Adipose tissue (tissue), 3 donors: Measurements from ENCODE around the gene PAGE1. TPM values are rescaled to one million over a fixed set of nuclear protein-coding genes. Genes with fewer than 3 reads are reported as not detected.
"Not testable (repeated sequence)": the region's sequence is repeated elsewhere in the genome, so short reads cannot be mapped to it uniquely, and the experiment has no call there.

Experiments
- H3K27ac ChIP-seq: one replicate; pipeline ENCODE4 v1.5.1; 2013; ENCODE audit warnings: low read depth, low read length
- WGBS, 3 donors: extraction: QIAGEN DNeasy Blood & Tissue Kit; methylation state at CpG; one replicate each; pipeline ENCODE4 v1.1.7; 2013; 5-methylcytosine and 5-hydroxymethylcytosine counted together
- polyA plus RNA-seq, 3 donors: library from polyadenylated mRNA; stranded (reverse); fragments of 200-250 nt; gene quantifications; one replicate each; pipeline ENCODE4 v1.2.3, GENCODE V29; 2013
- donor health status: healthy with polysubstance abuse.
- donor health status: Bipolar disorder and iron deficiency.
- donor health status: healthy.

Gene PAGE1
- polyA plus RNA-seq, result not detected

- H3K27ac ChIP-seq, result no peak within 1 kb of the TSS
- 86 to 93% (median 88%) methylated on average over 22 to 38 of the region's 38 CpGs for WGBS, 3 donors
These were observed at the start of gene PAGE1 for GRCh38 chrX:49695276-49696180. TSS of gene PAGE1 (minus strand) at chrX:49695984. CDS start at chrX:49694770, 1,214 bp downstream.

DNA sequence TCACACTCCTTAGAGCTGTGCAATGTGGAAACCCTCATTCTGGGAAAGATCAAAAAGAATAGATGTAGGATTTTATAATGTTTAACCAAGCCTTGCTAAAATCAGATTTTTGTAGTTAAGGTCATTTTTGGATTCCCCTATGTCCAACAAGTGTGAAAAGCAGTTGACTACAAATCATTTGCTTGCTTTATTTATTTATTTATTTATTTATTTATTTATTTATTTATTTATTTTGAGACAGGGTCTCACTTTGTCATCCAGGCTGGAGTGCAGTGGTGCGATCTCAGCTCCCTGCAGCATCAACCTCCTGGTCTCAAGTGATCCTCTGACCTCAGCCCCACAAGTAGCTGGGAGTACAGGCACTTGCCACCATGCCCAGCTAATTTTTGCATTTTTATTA, 45.7 kb upstream of the PAGE1 start:
- 83 to 100% (median 90%) methylated on average over 1 of the region's 1 CpG for WGBS, 3 donors
- not testable (repeated sequence) for H3K27ac ChIP-seq

- WGBS, 3 donors, result 79 to 91% (median 80%) methylated on average over 8 to 9 of the region's 9 CpGs
- no peak overlapping the region for H3K27ac ChIP-seq
These were observed 32.1 kb upstream of the PAGE1 start for GRCh38 chrX:49727847-49728246.

DNA sequence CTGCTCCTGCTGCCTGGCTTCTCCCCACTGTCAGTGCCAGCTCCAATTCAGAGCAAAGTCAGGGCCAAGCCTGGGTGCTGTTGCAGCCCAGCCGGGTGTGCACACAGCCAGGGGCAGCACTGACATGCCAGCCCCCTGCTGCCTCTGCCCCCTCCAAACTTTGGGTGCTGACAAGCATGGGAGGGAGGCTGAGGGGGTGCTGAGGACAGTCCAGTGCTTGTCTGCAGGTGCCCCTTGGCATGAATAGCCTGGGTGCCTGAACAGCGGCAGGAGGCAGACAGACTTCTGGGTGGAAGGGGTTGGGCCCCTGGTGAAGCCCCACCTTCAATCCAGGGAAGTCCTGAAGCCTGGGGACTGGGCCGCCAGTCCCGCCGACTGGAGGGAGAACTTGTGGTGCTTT, 31.2 kb upstream of the PAGE1 start:
- H3K27ac ChIP-seq, result no peak overlapping the region
- 82 to 92% (median 92%) methylated on average over 4 to 5 of the region's 5 CpGs for WGBS, 3 donors

DNA sequence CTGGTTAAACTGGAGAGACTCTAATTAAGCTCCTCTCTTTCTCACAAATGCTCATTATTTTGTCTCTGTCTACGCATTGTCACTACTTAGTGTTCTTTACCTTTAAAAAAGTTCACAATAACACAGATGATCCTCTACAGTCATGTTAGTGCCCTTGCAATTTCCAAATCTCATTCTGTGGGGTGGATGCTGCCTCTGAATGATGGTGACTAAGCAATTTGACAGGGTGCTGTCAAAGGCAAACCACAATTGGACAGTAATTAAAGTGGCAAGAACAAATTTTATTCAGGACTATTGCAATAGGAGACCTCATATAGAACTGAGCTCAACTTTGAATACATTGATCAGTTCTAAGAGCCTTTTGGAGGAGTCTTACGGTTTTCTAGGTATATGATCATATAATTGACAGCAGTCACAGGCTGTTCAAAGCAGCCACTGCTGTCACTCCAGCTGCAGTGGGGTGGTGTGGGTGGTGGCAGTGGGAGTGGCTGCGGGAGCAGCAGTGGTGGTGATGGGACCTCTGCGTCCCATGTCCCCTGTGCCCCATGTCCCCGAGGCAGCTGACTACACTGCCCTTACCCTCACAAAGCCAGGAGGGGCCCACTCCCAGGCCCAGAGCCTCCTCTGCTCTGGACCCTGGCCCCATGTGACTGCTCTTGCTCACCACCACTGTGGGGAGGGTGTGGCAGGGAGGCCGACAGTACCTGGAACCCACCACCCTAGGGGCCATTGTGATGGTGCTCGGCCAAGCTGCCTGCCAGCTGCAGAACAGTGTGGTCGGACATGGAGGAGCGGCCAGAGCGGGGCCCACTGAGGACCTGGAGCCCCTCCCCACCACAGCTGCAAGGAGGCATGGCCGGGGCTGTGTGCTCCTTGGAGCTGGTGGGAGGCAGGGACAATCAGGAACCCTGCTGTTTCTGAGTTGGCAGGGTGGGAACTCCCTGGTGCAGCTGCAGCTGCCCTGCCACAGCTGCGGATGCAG, 30.4 kb upstream of the PAGE1 start:
- H3K27ac ChIP-seq, result no peak overlapping the region
- WGBS, 3 donors, result 81 to 90% (median 84%) methylated on average over 7 to 12 of the region's 12 CpGs

DNA sequence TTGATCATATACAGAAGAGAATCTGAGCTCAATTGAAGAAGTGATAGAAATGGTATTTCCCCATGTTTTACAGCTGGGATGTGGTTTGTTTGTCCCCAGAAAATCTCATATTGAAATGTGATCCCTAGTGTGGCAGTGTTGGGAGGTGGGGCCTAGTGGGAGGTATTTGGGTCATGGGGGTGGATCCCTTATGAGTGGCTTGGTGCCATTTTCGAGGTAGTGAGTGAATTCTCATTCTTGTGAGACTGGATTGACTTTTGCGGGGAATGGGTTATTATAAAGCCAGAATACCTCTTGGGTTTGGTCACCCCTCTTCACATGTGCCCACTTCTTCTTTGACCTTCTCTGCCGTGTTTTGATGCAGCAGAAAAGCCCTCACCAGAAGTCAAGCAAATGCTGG, 29.6 kb upstream of the PAGE1 start:
- H3K27ac ChIP-seq, result no peak overlapping the region
- WGBS, 3 donors, result 67 to 83% (median 74%) methylated on average over 3 of the region's 3 CpGs

- H3K27ac ChIP-seq, result not testable (repeated sequence)
- 49 to 69% (median 66%) methylated on average over 2 of the region's 2 CpGs for WGBS, 3 donors
These were observed 24.3 kb upstream of the PAGE1 start for GRCh38 chrX:49720106-49720505.

DNA sequence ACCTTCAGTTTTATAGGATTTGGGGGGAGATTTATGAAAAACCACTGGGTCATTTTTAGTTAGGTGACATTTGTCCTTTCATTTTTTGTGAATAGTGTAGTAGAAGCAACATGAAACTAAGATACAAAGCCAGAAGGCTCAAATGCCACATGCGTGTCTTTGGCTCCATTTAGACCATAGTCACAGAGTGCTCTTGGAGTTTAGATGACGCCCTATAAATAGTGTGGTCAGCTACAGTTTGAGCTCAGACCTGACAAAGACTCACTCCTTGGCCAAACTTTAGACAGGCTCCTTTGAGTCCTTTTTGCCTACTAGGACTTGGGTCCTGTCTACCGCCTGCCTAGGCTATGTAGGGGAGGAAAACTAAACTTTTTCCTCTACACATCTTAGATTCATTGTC, 16.8 kb upstream of the PAGE1 start:
- no peak overlapping the region for H3K27ac ChIP-seq
- WGBS, 3 donors, result 72 to 95% (median 87%) methylated on average over 3 of the region's 3 CpGs

GRCh38 chrX:49710744-49711319, 15.0 kb upstream of the PAGE1 start:
- no peak overlapping the region for H3K27ac ChIP-seq
- WGBS, 3 donors, result 64 to 94% (median 86%) methylated on average over 1 of the region's 1 CpG

DNA sequence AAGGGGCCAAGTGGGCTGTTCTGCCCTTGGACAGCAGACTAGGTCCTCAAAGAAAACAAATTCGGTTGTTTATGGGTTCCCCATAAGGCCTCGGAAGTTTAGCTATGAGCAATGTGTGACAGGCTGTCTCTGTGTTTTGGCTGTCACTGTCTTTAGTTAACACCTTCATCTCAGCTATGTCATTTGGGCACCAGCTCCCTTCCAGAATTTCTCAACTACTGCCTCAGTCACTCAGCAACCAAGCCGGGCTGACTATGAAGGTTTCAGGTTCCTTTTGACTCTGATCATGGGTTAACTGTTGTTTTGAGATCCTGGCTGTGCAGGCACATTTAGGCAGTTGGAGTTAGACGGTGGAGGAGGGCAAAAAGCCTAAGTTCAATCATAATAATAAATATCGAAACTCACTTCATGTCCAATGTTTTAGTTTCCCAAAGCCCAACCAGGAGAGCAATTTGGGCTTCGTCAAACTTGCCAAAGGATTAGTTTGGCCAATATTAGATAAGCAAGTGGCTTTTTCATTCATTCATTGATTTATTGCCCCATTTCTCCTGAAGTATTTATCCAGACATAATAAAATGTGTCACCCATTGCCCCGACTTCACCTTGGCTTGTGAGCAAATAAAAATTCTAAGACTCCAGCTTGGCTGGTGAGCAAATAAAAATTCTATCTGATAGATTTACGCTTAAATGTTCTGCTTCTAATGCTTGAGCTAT, 9.1 kb upstream of the PAGE1 start:
- 45 to 50% (median 49%) methylated on average over 8 of the region's 8 CpGs for WGBS, 3 donors
- H3K27ac ChIP-seq, result no peak overlapping the region

- H3K27ac ChIP-seq, result no peak overlapping the region
- WGBS, 3 donors, result 42 to 51% (median 51%) methylated on average over 5 of the region's 5 CpGs
These were observed 6.1 kb upstream of the PAGE1 start for GRCh38 chrX:49701933-49702332.

- H3K27ac ChIP-seq, result no peak overlapping the region
These were observed 5.5 kb upstream of the PAGE1 start for GRCh38 chrX:49701323-49701722.

DNA sequence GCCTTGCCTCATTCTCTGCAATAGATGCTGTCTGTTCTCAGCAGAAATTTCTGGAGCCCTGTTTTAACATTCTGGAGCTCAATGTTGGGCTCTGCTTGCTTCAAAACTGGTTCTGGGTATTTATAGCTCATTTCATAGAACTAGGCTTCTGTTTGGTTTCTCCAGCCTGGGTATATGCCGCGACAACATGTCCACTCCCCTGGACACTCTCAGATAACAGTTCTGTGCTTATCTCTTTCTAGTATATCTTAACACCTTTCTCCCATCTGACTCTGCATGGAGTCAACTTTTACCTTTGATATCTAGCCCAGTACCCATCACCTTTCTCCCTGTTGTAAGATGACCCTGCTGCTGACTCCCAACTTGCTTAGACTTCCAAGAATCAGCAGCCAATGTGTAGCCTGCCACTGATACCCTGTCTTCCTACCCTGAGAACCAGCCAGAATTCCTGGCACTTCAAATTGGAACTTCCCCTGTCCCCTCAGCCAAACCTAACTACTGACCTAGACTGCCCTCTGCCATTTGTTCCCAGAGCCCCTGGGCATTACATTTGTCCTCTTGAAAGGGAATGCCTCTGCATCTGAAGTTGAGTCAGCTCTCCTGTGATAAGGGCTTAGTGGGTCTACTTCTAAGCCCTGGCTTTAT, 20.6 kb downstream of the PAGE1 start:
- 64 to 88% (median 85%) methylated on average over 2 of the region's 2 CpGs for whole genome bisulfite sequencing, 3 donors
- no peak overlapping the region for H3K27ac ChIP-seq

DNA sequence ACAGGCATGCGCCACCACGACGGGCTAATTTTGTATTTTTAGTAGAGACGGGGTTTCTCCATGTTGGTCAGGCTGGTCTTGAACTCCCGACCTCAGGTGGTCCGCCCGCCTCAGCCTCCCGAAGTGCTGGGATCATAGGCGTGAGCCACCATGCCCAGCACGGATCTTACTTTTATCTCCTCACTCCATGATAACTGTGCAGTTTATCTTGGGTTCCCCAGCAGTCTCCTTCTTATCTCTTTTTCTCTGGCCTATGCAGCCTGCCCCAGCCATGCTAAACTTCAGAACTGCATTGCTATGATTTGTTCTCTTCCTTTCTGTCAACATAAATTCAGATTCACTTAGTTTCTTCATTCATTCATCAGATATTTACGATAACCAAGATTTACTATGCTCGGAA, 22.4 kb downstream of the PAGE1 start:
- H3K27ac ChIP-seq, result no peak overlapping the region

DNA sequence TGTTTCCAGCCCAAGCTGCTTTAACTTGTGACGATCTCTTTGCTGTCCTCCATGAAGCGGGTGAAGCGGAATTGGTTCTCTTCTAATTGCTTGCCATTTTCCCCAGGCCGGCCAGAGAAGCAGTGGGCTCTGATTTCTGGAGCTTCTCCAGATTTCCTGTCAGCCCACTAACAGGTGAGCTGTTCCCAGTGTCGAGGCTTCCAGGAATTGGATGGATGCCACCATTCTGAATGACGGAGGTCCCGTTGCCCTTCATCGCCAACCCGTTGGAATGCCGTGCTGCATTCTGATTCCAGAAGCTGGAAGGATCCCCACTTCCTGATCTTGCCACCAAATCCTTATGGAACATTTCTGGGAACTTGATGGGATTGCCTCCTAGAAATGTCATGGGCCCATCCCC, 31.0 kb downstream of the PAGE1 start:
- no peak overlapping the region for H3K27ac ChIP-seq
- 32 to 81% (median 79%) methylated on average over 10 of the region's 10 CpGs for WGBS, 3 donors

More for the DNA sequence above, 22.4 kb downstream of the PAGE1 start:
- WGBS, 3 donors, result 80 to 91% (median 84%) methylated on average over 11 to 12 of the region's 12 CpGs

- no peak overlapping the region for H3K27ac ChIP-seq
- WGBS, 3 donors, result 85 to 93% (median 91%) methylated on average over 4 of the region's 4 CpGs
These were observed 33.9 kb downstream of the PAGE1 start for GRCh38 chrX:49661881-49662280.

GRCh38 chrX:49659771-49660170, 36.0 kb downstream of the PAGE1 start:
- WGBS, 3 donors, result 63 to 76% (median 67%) methylated on average over 4 of the region's 4 CpGs
- no peak overlapping the region for H3K27ac ChIP-seq

DNA sequence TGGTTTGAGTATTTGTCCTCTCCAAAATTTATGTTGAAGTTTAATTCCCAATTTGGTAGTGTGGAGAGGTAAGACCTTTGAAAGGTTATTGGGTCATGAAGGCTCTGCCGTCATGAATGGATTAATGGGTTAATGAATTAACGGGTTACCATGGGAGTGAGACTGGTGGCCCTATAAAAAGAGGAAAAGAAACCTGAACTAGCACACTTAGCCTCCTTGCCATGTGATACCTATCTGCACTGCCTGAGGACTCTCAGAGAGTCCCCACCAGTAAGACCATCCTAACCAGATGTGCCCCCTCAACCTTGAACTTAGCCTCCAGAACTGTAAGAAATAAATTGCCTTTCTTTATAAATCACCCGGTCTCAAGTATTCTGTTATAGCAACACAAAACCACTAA, 39.3 kb downstream of the PAGE1 start:
- 71 to 78% (median 77%) methylated on average over 3 of the region's 3 CpGs for WGBS, 3 donors
- H3K27ac ChIP-seq, result no peak overlapping the region
